Measurements from ENCODE around the gene DIS3L2.
"Not testable (repeated sequence)": the region's sequence is repeated elsewhere in the genome, so short reads cannot be mapped to it uniquely, and the experiment has no call there.

DIS3L2 gene

DNA sequence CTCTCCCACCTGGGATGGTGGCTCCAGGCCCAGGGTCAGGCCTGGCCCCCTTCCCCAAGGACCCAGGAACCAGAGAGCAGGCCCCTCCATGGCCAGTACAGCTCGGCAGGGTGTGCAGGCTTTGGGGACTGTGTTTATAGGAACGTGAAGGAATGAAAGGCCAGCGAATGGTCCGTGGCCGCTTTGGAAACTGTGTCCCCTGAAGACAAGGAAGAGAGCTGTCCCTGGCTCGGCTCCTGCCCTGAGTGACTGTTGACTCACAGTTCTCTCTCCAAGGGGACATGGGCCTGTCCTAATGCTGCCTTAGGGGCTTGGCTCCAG, 373.3 kb downstream of the DIS3L2 start:
- not testable (repeated sequence) for H3K9me3 ChIP-seq (ENCODE audit: control insufficient read depth in 1 of 2, low read length in 2 of 2); H3K4me1 ChIP-seq (ENCODE audit: control insufficient read depth in 1 of 2, insufficient read depth in 2 of 2, low read length in 2 of 2); H3K27me3 ChIP-seq (ENCODE audit: low read depth, low read length); H3K27ac ChIP-seq (ENCODE audit: low read length); H3K4me3 ChIP-seq (ENCODE audit: low read depth in 1 of 2, low read length in 2 of 2)
- H3K36me3 ChIP-seq (ENCODE audit: control insufficient read depth in 1 of 2, insufficient read depth in 2 of 2, low read length in 2 of 2) = peaks cover 0 to 17% of the 10 kb centered on the region in 2 donors

GRCh38 chr2:232335206-232335858, 373.8 kb downstream of the DIS3L2 start:
- H3K36me3 ChIP-seq (ENCODE audit: control insufficient read depth in 1 of 2, insufficient read depth in 2 of 2, low read length in 2 of 2) = peaks cover 0 to 17% of the 10 kb centered on the region in 2 donors
- H3K27me3 ChIP-seq (ENCODE audit: low read depth, low read length); H3K4me1 ChIP-seq (ENCODE audit: control insufficient read depth in 1 of 2, insufficient read depth in 2 of 2, low read length in 2 of 2); H3K27ac ChIP-seq (ENCODE audit: low read length); H3K4me3 ChIP-seq (ENCODE audit: low read depth in 1 of 2, low read length in 2 of 2); H3K9me3 ChIP-seq (ENCODE audit: control insufficient read depth in 1 of 2, low read length in 2 of 2): not testable (repeated sequence)

DNA sequence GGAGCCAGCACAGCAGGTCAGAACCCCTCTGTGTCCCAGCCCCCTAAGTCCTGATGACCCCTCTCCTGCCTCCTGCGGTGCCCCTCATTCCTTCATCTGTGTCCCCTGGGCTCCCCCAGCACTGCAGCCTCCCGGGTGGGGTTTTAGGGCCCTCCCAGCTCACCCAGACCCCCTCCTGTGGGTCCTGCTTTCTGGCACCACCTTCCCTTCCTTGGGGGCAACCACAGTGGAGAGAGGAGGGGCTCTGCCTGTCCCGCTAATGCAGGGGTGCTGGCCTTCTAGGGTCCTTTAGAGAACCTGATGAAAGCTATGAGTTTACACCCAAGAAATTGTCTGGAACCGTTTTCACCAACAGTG, 374.3 kb downstream of the DIS3L2 start:
- no peaks in the 10 kb centered on the region for H3K27me3 ChIP-seq (ENCODE audit: low read depth, low read length)
- no peaks in the 10 kb centered on the region for H3K4me1 ChIP-seq (ENCODE audit: control insufficient read depth in 1 of 2, insufficient read depth in 2 of 2, low read length in 2 of 2)
- H3K9me3 ChIP-seq (ENCODE audit: control insufficient read depth in 1 of 2, low read length in 2 of 2) = no peaks in the 10 kb centered on the region
- H3K36me3 ChIP-seq (ENCODE audit: control insufficient read depth in 1 of 2, insufficient read depth in 2 of 2, low read length in 2 of 2) = peaks cover 0 to 17% of the 10 kb centered on the region in 2 donors
- H3K27ac ChIP-seq (ENCODE audit: low read length) = no peak overlapping the region
- no peak overlapping the region for H3K4me3 ChIP-seq (ENCODE audit: low read depth in 1 of 2, low read length in 2 of 2)

DNA sequence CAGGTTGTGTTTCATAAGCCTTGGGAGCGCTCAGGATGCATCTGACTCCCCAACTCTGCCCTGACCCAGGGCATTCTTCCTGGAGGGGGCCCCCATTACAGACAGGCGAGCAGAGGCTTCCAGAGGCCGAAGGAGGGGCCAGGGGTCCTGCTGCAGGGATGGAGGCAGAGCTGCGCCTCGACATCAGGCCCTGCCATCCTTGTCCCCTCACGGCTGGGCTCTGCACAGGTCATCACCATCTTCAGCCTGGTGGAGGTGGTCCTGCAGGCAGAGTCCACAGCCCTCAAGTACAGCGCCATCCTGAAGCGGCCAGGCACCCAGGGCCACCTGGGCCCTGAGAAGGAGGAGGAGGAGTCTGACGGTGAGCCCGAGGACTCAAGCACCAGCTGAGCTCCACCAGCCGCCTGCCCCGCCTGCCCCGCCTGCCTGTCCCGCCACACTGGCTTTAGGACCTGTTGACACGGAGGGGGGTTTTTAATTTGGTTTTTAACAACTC, 374.8 kb downstream of the DIS3L2 start:
- Histone ChIP-seq H3K27ac (ENCODE audit: low read length) (no peak overlapping the region), H3K27me3 (ENCODE audit: low read depth, low read length) (no peaks in the 10 kb centered on the region), H3K4me3 (ENCODE audit: low read depth in 1 of 2, low read length in 2 of 2) (no peak overlapping the region), H3K4me1 (ENCODE audit: control insufficient read depth in 1 of 2, insufficient read depth in 2 of 2, low read length in 2 of 2) (no peaks in the 10 kb centered on the region), H3K9me3 (ENCODE audit: control insufficient read depth in 1 of 2, low read length in 2 of 2) (no peaks in the 10 kb centered on the region), H3K36me3 (ENCODE audit: control insufficient read depth in 1 of 2, insufficient read depth in 2 of 2, low read length in 2 of 2) (peaks cover 0 to 17% of the 10 kb centered on the region in 2 donors)

DNA sequence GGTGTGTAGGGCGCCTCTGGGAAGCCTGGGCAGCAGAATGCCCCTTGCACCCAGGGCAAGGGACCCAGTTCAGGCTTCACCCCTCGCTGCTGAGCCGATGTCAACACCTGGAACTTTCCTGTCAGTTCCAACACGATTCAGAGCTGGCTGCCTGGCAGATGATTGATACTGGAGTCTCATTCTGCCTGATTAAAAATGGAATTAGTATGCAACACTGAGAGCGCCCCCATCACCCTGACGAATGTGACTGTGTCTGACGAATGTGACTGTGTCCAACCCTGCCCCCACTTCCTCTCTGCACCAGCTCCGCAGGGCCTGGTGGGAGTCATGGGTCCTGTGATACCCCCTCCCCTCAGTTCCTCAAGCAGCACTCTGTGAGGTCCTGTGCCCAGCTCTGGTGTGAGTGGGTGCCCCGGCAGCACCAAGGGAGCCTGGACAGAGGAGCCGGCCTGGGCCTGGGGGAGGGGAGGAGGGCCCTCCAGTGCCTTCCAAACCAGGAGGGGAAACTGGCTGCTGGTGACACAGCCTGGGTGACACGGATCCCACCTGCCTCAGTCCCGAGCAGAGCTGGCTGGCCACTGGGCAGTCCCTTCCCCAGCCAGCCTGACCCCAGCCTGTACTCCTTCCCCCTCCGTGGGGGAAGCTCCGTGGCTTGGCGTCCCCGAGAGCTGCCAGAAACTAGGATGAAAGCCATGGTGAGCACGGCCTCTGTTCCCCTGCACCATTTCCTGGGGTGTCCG, 375.6 kb downstream of the DIS3L2 start:
- Histone ChIP-seq H3K9me3 (ENCODE audit: control insufficient read depth in 1 of 2, low read length in 2 of 2) (no peaks in the 10 kb centered on the region), H3K27me3 (ENCODE audit: low read depth, low read length) (no peaks in the 10 kb centered on the region)

DNA sequence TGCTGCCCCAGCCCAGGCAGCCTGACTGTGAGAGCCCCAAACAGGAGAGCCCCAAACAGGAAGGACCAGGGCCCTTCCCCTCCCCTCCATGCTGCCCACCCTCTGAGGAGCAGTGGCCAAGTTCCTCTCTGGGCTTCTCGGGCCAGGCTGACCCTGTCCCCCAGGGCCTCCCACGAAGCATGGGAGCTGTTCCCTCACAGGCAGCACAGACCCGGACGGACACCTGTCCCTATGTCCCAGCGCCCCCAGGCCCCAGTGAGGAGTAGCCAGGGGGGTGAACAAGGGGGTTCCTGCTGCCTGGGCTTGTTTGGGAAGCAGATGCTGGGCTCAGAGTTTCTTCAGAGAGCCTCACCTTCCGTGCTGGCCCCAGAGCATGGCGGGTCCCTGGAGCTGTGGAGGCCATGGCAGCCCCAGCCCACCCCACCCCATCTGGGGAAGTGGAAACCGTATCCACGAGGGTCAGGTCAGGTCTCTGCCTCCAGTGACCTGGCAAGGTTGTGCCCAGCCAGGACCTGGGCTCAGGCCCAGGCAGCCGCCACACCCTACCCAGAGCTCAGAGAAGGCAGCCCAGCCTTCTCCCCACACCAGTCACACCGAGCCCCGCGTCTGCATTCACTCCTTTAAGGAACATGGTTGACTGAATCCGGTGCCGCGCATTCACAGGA, 376.7 kb downstream of the DIS3L2 start:
- H3K36me3 ChIP-seq (ENCODE audit: control insufficient read depth in 1 of 2, insufficient read depth in 2 of 2, low read length in 2 of 2) = peaks cover 0 to 17% of the 10 kb centered on the region in 2 donors
- H3K9me3 ChIP-seq (ENCODE audit: control insufficient read depth in 1 of 2, low read length in 2 of 2); H3K27ac ChIP-seq (ENCODE audit: low read length); H3K27me3 ChIP-seq (ENCODE audit: low read depth, low read length); H3K4me3 ChIP-seq (ENCODE audit: low read depth in 1 of 2, low read length in 2 of 2); H3K4me1 ChIP-seq (ENCODE audit: control insufficient read depth in 1 of 2, insufficient read depth in 2 of 2, low read length in 2 of 2): not testable (repeated sequence)

More for the DNA sequence above, 375.6 kb downstream of the DIS3L2 start:
- H3K4me1 ChIP-seq (ENCODE audit: control insufficient read depth in 1 of 2, insufficient read depth in 2 of 2, low read length in 2 of 2) = no peaks in the 10 kb centered on the region
- H3K4me3 ChIP-seq (ENCODE audit: low read depth in 1 of 2, low read length in 2 of 2) = no peak overlapping the region
- peaks cover 0 to 17% of the 10 kb centered on the region in 2 donors for H3K36me3 ChIP-seq (ENCODE audit: control insufficient read depth in 1 of 2, insufficient read depth in 2 of 2, low read length in 2 of 2)
- H3K27ac ChIP-seq (ENCODE audit: low read length) = no peak overlapping the region

DNA sequence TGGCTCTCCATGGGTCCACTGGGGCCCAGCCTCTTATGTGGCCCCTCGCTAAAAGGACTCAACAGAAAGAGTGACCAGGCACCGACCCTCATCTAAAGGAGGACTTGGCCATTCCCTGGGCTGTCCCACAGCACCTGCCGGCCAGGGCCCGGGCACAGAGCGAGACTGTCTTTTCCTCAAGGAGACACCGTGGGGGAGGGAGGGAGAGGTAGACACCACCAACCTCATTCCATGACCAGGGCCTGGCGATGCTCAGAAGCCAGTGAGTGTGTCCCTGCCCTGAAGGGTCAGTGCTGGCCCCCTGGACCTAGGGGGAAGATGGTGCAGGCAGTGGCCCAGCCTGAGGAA, 377.2 kb downstream of the DIS3L2 start:
- peaks cover 0 to 17% of the 10 kb centered on the region in 2 donors for H3K36me3 ChIP-seq (ENCODE audit: control insufficient read depth in 1 of 2, insufficient read depth in 2 of 2, low read length in 2 of 2)
- H3K27ac ChIP-seq (ENCODE audit: low read length) = no peak overlapping the region
- no peaks in the 10 kb centered on the region for H3K27me3 ChIP-seq (ENCODE audit: low read depth, low read length)
- H3K9me3 ChIP-seq (ENCODE audit: control insufficient read depth in 1 of 2, low read length in 2 of 2) = peaks cover 0 to 6% of the 10 kb centered on the region in 2 donors
- H3K4me1 ChIP-seq (ENCODE audit: control insufficient read depth in 1 of 2, insufficient read depth in 2 of 2, low read length in 2 of 2) = no peaks in the 10 kb centered on the region
- H3K4me3 ChIP-seq (ENCODE audit: low read depth in 1 of 2, low read length in 2 of 2) = no peak overlapping the region

- peaks cover 0 to 13% of the 10 kb centered on the region in 2 donors for H3K36me3 ChIP-seq (ENCODE audit: control insufficient read depth in 1 of 2, insufficient read depth in 2 of 2, low read length in 2 of 2)
- H3K4me3 ChIP-seq (ENCODE audit: low read depth in 1 of 2, low read length in 2 of 2) = no peak overlapping the region
- no peaks in the 10 kb centered on the region for H3K27me3 ChIP-seq (ENCODE audit: low read depth, low read length)
Observed at GRCh38 chr2:232339121-232340081, 377.9 kb downstream of the DIS3L2 start.

GRCh38 chr2:232340171-232340935, 378.8 kb downstream of the DIS3L2 start:
- peaks cover 0 to 10% of the 10 kb centered on the region in 2 donors for H3K36me3 ChIP-seq (ENCODE audit: control insufficient read depth in 1 of 2, insufficient read depth in 2 of 2, low read length in 2 of 2)
- no peaks in the 10 kb centered on the region for H3K4me1 ChIP-seq (ENCODE audit: control insufficient read depth in 1 of 2, insufficient read depth in 2 of 2, low read length in 2 of 2)
- H3K27ac ChIP-seq (ENCODE audit: low read length) = no peak overlapping the region
- H3K9me3 ChIP-seq (ENCODE audit: control insufficient read depth in 1 of 2, low read length in 2 of 2) = peaks cover 0 to 9% of the 10 kb centered on the region in 2 donors
- H3K4me3 ChIP-seq (ENCODE audit: low read depth in 1 of 2, low read length in 2 of 2) = no peak overlapping the region
- no peaks in the 10 kb centered on the region for H3K27me3 ChIP-seq (ENCODE audit: low read depth, low read length)

More at GRCh38 chr2:232339121-232340081, 377.9 kb downstream of the DIS3L2 start:
- H3K27ac ChIP-seq (ENCODE audit: low read length) = no peak overlapping the region
- H3K9me3 ChIP-seq (ENCODE audit: control insufficient read depth in 1 of 2, low read length in 2 of 2) = peaks cover 0 to 9% of the 10 kb centered on the region in 2 donors
- H3K4me1 ChIP-seq (ENCODE audit: control insufficient read depth in 1 of 2, insufficient read depth in 2 of 2, low read length in 2 of 2) = no peaks in the 10 kb centered on the region

- Histone ChIP-seq H3K4me1 (ENCODE audit: control insufficient read depth in 1 of 2, insufficient read depth in 2 of 2, low read length in 2 of 2) (no peaks in the 10 kb centered on the region), H3K4me3 (ENCODE audit: low read depth in 1 of 2, low read length in 2 of 2) (no peak overlapping the region), H3K9me3 (ENCODE audit: control insufficient read depth in 1 of 2, low read length in 2 of 2) (peaks cover 0 to 11% of the 10 kb centered on the region in 2 donors), H3K27ac (ENCODE audit: low read length) (no peak overlapping the region), H3K27me3 (ENCODE audit: low read depth, low read length) (no peaks in the 10 kb centered on the region), H3K36me3 (ENCODE audit: control insufficient read depth in 1 of 2, insufficient read depth in 2 of 2, low read length in 2 of 2) (peaks cover 0 to 6% of the 10 kb centered on the region in 2 donors)
Observed at GRCh38 chr2:232341061-232341738, 379.7 kb downstream of the DIS3L2 start.

Data from muscle layer of duodenum (tissue), 2 donors.